Activated CD4-positive, alpha-beta T cell treated with anti-CD3 and anti-CD28 coated beads, Interleukin-2, amount 10 ng/mL, durations not matched to agents 7 days and 5 days (primary cell): ENCODE data around the gene PLXNC1. TPM values are rescaled to one million over a fixed set of nuclear protein-coding genes. Genes with fewer than 3 reads are reported as not detected.

Experiments
- CTCF ChIA-PET: fragments of 350-600 bp; sonication (Branson Sonifier 250); formaldehyde crosslinking; loops from one replicate; lab custom pipeline; 2021; ENCODE audit warnings: antibody characterized with exemption; lab: Charles Lee
- POLR2A ChIA-PET: fragments of 350-600 bp; sonication (Branson Sonifier 250); formaldehyde crosslinking; loops from one replicate; lab custom pipeline; 2021; ENCODE audit warnings: antibody characterized with exemption; lab: Charles Lee
- DNase-seq: peaks from one replicate; pipeline ENCODE4 v3.0.0-alpha.2; 2020
- H3K27ac Mint-ChIP-seq: one replicate; pipeline ENCODE4 v1.8.0; 2021; ENCODE audit warnings: mild to moderate bottlenecking, moderate library complexity, mixed read lengths
- H3K27me3 Mint-ChIP-seq: one replicate; pipeline ENCODE4 v1.8.0; 2021; ENCODE audit warnings: mixed read lengths
- H3K36me3 Mint-ChIP-seq: one replicate; pipeline ENCODE4 v1.8.0; 2021; ENCODE audit warnings: low read depth, mixed read lengths
- H3K4me1 Mint-ChIP-seq: one replicate; pipeline ENCODE4 v1.8.0; 2021; ENCODE audit warnings: mixed read lengths
- H3K4me3 Mint-ChIP-seq: one replicate; pipeline ENCODE4 v1.8.0; 2021; ENCODE audit warnings: mild to moderate bottlenecking, moderate library complexity, mixed read lengths
- H3K9me3 Mint-ChIP-seq: one replicate; pipeline ENCODE4 v1.8.0; 2021; ENCODE audit warnings: mixed read lengths
- total RNA-seq, 2 experiments: library from RNA; stranded (reverse); gene quantifications; one replicate each; pipeline ENCODE4 v1.2.3, GENCODE V29; 2021

PLXNC1 gene
- total RNA-seq, 2 experiments from 2014 or later = 27.4 to 29.7 TPM

- peak overlapping the region; percentile 95 for H3K27ac Mint-ChIP-seq
- POLR2A ChIA-PET = no interaction called here
- H3K36me3 Mint-ChIP-seq = peaks cover 64% of the 10 kb centered on the region
- peaks cover 35% of the 10 kb centered on the region for H3K4me1 Mint-ChIP-seq
- CTCF ChIA-PET = interaction anchor here (0.9 to 2.5 kb wide), 2 partner anchors 56 to 105 kb away, joined by 4 to 5 read pairs; no protein-coding TSS in a partner anchor
- peak overlapping the region; percentile 81 for H3K4me3 Mint-ChIP-seq
- no peak for DNase-seq
- no peaks in the 10 kb centered on the region for H3K9me3 Mint-ChIP-seq
- H3K27me3 Mint-ChIP-seq = no peaks in the 10 kb centered on the region
Observed at GRCh38 chr12:94261786-94262185, 113.4 kb downstream of the PLXNC1 start.

- POLR2A ChIA-PET = interaction anchor here (0.7 kb wide), 1 partner anchor 54 kb away, joined by 3 read pairs; no protein-coding TSS in a partner anchor
- Mint-ChIP-seq H3K9me3 (no peaks in the 10 kb centered on the region), H3K4me3 (peak overlapping the region; percentile 81), H3K36me3 (peaks cover 66% of the 10 kb centered on the region), H3K4me1 (peaks cover 41% of the 10 kb centered on the region), H3K27me3 (no peaks in the 10 kb centered on the region), H3K27ac (peak overlapping the region; percentile 95)
- DNase-seq = peak; percentile 72
- CTCF ChIA-PET = interaction anchor here (0.7 to 2.5 kb wide), 4 partner anchors 8 to 106 kb away, joined by 3 to 5 read pairs (median 4); no protein-coding TSS in a partner anchor
Observed at GRCh38 chr12:94262228-94263010, 114.0 kb downstream of the PLXNC1 start.

DNA sequence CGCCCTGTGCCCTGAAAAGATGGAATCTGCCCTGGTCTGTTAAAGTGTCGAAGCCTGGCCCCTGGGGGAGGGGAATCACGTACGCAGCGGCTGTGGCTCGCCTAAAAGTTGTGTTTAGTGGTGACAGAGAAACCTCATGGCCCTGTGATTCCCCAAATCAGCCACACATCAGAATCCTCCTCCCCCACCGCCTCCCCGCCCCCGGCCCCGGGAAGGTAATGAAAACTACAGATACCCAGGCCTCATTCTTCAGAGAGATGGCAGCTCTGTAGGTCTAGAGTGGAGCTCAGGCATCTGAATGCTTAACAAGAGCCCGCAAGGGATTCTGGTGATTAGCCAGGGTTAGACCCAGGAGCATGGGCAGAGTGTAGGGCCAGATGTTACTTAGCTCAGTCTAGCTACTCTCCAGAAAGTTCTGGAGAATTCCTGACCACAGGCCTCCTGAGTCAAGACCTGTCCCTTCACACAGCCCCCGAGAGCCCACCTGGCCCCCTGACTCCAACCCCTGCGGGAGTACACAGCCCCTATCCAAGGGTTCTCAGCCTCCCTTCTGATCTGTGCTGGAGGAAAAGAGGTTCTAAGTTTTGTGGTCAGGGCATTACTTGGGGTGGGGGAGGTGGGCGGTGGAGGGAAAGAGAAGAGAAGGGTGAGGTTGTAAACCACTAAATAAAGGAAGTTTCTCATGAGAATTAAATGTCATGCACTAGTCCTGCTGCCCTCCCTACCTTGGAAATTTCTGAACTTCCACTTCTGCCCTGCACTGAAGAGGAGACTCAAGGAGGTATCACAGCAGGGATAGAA, 114.8 kb downstream of the PLXNC1 start:
- no peaks in the 10 kb centered on the region for H3K27me3 Mint-ChIP-seq
- H3K36me3 Mint-ChIP-seq = peaks cover 73% of the 10 kb centered on the region
- DNase-seq = peak; percentile 66
- peak overlapping the region; percentile 81 for H3K4me3 Mint-ChIP-seq
- H3K4me1 Mint-ChIP-seq = peaks cover 49% of the 10 kb centered on the region
- no peaks in the 10 kb centered on the region for H3K9me3 Mint-ChIP-seq
- CTCF ChIA-PET = interaction anchor here (0.7 to 2.5 kb wide), 3 partner anchors 9 to 57 kb away, joined by 3 to 5 read pairs (median 3); no protein-coding TSS in a partner anchor
- POLR2A ChIA-PET = interaction anchor here (0.5 to 0.7 kb wide), 2 partner anchors 55 to 791 kb away, joined by 3 read pairs; no protein-coding TSS in a partner anchor
- peak overlapping the region; percentile 95 for H3K27ac Mint-ChIP-seq

DNA sequence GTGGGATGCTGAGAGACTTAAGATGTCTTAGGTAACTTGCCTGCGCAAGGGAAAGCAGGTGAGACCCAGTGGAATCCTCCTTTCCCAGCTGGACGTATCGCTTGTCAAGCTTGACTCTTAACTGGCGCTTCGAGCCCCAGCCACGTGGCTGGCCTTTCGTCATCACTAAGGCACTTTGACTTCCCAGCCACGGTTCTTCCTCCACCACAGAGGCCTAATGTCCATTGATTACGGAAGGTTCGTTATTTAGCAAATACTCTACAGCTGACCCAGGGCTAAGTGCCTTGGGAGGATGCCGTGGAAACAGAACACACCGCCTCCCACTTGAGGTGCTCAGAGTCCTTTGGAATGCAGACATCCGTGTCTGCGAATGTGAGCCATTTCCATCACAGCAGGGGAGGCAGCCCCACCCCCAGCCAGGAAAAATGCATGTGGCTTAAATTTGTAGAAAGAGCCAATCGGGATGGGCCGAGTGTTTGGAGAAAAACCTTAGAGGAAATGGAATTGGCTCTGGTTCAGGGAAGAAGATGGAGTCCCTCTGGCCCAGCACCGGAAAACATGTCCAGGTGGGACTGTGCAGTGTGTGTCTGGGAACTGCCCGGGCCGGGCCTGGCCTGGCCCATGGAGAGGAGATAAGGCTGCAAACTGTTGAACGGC, 115.7 kb downstream of the PLXNC1 start:
- peaks cover 54% of the 10 kb centered on the region for H3K4me1 Mint-ChIP-seq
- H3K27me3 Mint-ChIP-seq = no peaks in the 10 kb centered on the region
- peaks cover 77% of the 10 kb centered on the region for H3K36me3 Mint-ChIP-seq
- H3K9me3 Mint-ChIP-seq = no peaks in the 10 kb centered on the region
- ChIA-PET POLR2A (no interaction called here), CTCF (no interaction called here)
- peak overlapping the region; percentile 95 for H3K27ac Mint-ChIP-seq
- no peak for DNase-seq
- H3K4me3 Mint-ChIP-seq = peak overlapping the region; percentile 6

- Mint-ChIP-seq H3K4me3 (no peak overlapping the region), H3K36me3 (peaks cover 77% of the 10 kb centered on the region), H3K4me1 (peaks cover 62% of the 10 kb centered on the region), H3K9me3 (no peaks in the 10 kb centered on the region), H3K27ac (no peak overlapping the region), H3K27me3 (no peaks in the 10 kb centered on the region)
- POLR2A ChIA-PET = no interaction called here
- DNase-seq = no peak
- CTCF ChIA-PET = interaction anchor here (1.4 kb wide), 1 partner anchor 9 kb away, joined by 4 read pairs; no protein-coding TSS in a partner anchor
Observed at GRCh38 chr12:94264736-94265485, 116.5 kb downstream of the PLXNC1 start.

- no peaks in the 10 kb centered on the region for H3K27me3 Mint-ChIP-seq
- peaks cover 68% of the 10 kb centered on the region for H3K4me1 Mint-ChIP-seq
- CTCF ChIA-PET = interaction anchor here (0.9 to 1.4 kb wide), 3 partner anchors 10 to 11 kb away, joined by 3 to 4 read pairs (median 3); no protein-coding TSS in a partner anchor
- no peaks in the 10 kb centered on the region for H3K9me3 Mint-ChIP-seq
- H3K27ac Mint-ChIP-seq = no peak overlapping the region
- no peak overlapping the region for H3K4me3 Mint-ChIP-seq
- DNase-seq = no peak
- POLR2A ChIA-PET = no interaction called here
- peaks cover 74% of the 10 kb centered on the region for H3K36me3 Mint-ChIP-seq
Observed at GRCh38 chr12:94265539-94265938, 117.2 kb downstream of the PLXNC1 start.

- H3K27ac Mint-ChIP-seq = no peak overlapping the region
- peaks cover 68% of the 10 kb centered on the region for H3K36me3 Mint-ChIP-seq
- no peaks in the 10 kb centered on the region for H3K9me3 Mint-ChIP-seq
- DNase-seq = no peak
- peaks cover 70% of the 10 kb centered on the region for H3K4me1 Mint-ChIP-seq
- ChIA-PET POLR2A (no interaction called here), CTCF (interaction anchor here (0.9 to 1.4 kb wide), 3 partner anchors 10 to 12 kb away, joined by 3 to 4 read pairs (median 3); no protein-coding TSS in a partner anchor)
- H3K4me3 Mint-ChIP-seq = no peak overlapping the region
- no peaks in the 10 kb centered on the region for H3K27me3 Mint-ChIP-seq
Observed at GRCh38 chr12:94265966-94266745, 117.8 kb downstream of the PLXNC1 start.

DNA sequence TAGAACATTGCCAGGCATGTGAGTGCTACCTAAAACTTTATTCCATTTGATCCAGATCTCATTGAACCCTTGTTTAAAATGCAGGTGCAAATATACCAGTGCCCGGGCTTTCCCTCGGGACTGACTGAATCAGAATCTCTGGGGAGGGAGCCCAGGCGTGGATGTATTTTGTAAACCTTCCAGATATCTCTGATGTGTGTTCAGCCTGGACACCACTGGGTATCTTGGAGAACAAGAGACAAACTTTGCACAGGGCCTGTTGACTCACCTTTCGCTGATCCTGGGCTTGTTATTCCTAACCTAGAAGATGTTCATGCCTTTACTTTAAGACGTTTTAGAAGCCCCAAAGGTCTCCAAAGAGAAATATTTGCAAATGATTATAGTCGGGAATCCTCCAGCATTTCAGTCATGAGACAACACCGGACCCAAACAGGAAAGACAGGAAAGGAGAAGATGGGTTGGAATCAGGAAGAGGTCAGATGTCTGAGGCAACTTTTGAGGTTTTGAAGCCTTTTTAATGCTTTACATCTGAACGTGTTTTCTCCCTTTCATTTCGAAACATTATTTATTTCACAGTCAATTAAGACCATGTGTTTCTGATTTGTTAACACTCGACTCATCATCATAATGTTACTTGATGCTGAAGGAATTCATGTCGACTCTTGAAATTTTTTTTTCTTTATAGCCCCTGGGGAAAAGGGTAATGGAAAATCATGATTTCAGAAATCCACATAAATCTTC, 118.6 kb downstream of the PLXNC1 start:
- H3K4me3 Mint-ChIP-seq = no peak overlapping the region
- H3K27ac Mint-ChIP-seq = no peak overlapping the region
- H3K9me3 Mint-ChIP-seq = no peaks in the 10 kb centered on the region
- H3K27me3 Mint-ChIP-seq = no peaks in the 10 kb centered on the region
- H3K36me3 Mint-ChIP-seq = peaks cover 67% of the 10 kb centered on the region
- ChIA-PET CTCF (no interaction called here), POLR2A (no interaction called here)
- no peak for DNase-seq
- peaks cover 70% of the 10 kb centered on the region for H3K4me1 Mint-ChIP-seq

GRCh38 chr12:94267537-94267872, 119.1 kb downstream of the PLXNC1 start:
- DNase-seq = no peak
- H3K27me3 Mint-ChIP-seq = no peaks in the 10 kb centered on the region
- H3K9me3 Mint-ChIP-seq = no peaks in the 10 kb centered on the region
- CTCF ChIA-PET = no interaction called here
- no peak overlapping the region for H3K27ac Mint-ChIP-seq
- POLR2A ChIA-PET = no interaction called here
- peaks cover 67% of the 10 kb centered on the region for H3K36me3 Mint-ChIP-seq
- H3K4me3 Mint-ChIP-seq = no peak overlapping the region
- peaks cover 68% of the 10 kb centered on the region for H3K4me1 Mint-ChIP-seq

DNA sequence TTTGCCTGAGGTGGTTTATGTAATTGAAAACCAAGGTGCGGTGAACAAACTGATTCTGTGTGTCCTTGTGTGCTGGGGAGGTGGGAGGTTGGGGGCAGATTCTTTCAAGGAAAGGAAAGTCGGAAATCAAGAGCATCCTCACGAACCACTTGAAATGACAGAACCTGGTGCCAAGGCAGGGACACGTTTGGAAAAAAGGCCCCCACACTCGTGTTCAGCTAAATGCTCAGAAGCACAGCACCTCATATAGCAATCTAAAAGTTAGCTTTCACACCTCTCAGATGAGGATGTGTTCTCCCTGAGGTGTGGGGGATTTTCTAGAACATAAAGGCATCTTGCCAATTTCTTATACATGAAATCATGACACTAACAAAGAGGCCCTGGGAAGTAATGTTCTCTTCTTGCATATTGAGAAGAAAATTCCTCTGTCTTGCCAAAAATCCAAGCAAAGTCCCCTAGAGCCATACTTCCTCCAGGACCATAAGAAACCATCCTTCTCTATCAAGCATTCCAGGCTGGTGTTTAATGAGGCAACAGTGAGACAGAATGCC, 119.6 kb downstream of the PLXNC1 start:
- Mint-ChIP-seq H3K4me1 (peaks cover 64% of the 10 kb centered on the region), H3K27me3 (no peaks in the 10 kb centered on the region), H3K36me3 (peaks cover 66% of the 10 kb centered on the region), H3K27ac (no peak overlapping the region), H3K4me3 (no peak overlapping the region), H3K9me3 (no peaks in the 10 kb centered on the region)
- DNase-seq = no peak
- ChIA-PET CTCF (no interaction called here), POLR2A (no interaction called here)
